ENCODE results near the gene DDX31. TPM values are rescaled to one million over a fixed set of nuclear protein-coding genes. Genes with fewer than 3 reads are reported as not detected.

The DDX31 gene
- total RNA-seq, 1 experiment from 2014 or later: 28.4 TPM

DNA sequence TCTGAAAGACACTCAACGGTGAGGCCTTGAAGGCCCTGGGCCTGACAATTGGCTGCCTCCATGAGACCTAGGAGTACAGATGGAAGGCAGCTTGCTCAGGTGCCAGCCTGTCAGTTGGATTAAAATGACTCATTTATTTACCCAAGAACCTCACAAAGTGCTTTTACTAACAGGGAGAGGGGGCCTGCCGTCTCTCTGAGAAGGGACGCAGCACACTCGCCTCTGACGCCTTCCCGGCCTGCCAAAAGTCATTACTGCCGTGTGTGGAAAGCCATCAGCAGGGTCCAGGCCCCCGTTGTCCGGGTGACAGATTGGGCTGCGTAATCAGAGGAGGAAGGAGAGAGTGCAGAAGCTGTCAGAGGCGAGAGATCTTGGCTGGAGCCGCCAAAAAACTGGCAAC, 32.4 kb downstream of the DDX31 start:
- Histone ChIP-seq H3K79me1 (ENCODE audit: insufficient read depth, low read depth, low read length, poor library complexity, severe bottlenecking) (no peaks in the 10 kb centered on the region), H3K18ac (ENCODE audit: insufficient read length, low read depth, low read length) (no peak overlapping the region), H4K20me1 (ENCODE audit: control insufficient read depth, insufficient read depth, insufficient read length) (no peaks in the 10 kb centered on the region), H3K9ac (ENCODE audit: extremely low read depth, insufficient read length, low read length) (no peak overlapping the region), H2BK20ac (ENCODE audit: low read depth, low read length, poor library complexity, severe bottlenecking) (no peak overlapping the region), H4K8ac (replicated peaks; ENCODE audit: insufficient read length, low read depth, low read length) (no peak overlapping the region), H3K9me3 (ENCODE audit: control insufficient read depth, low read depth, low read length) (no peaks in the 10 kb centered on the region), H2BK120ac (ENCODE audit: low read depth, low read length, poor library complexity, severe bottlenecking) (no peak overlapping the region), H3K23ac (ENCODE audit: insufficient read length, low read depth, low read length) (no peak overlapping the region), H3K27me3 (ENCODE audit: insufficient read depth, low read length) (no peaks in the 10 kb centered on the region), H3K79me2 (ENCODE audit: insufficient read depth, low read length) (peaks cover 2% of the 10 kb centered on the region; the same call in 1 of the 2 replicates), H3K4me2 (ENCODE audit: insufficient read depth, insufficient read length, low read length) (no peak overlapping the region), H2BK15ac (ENCODE audit: low read depth, low read length) (no peak overlapping the region), H2AK5ac (ENCODE audit: insufficient read length, low read length) (no peak overlapping the region), H3K4ac (ENCODE audit: low read depth, low read length) (no peak overlapping the region), H3K56ac (ENCODE audit: insufficient read length, low read depth, low read length) (no peak overlapping the region), H3T11ph (ENCODE audit: low read length) (no peak overlapping the region), H4K91ac (ENCODE audit: insufficient read length, low read depth, low read length) (no peak overlapping the region), H3K23me2 (ENCODE audit: insufficient read length, low read depth, low read length, poor library complexity, severe bottlenecking) (no peaks in the 10 kb centered on the region), H2BK5ac (ENCODE audit: insufficient read length, low read length) (no peak overlapping the region), H3K14ac (ENCODE audit: insufficient read depth, low read length) (no peak overlapping the region), H2AFZ (ENCODE audit: low read length) (no peak overlapping the region), H4K5ac (ENCODE audit: insufficient read length, low read depth, low read length) (no peak overlapping the region), H3K27ac (ENCODE audit: insufficient read length, low read depth, low read length) (no peak overlapping the region), H3K4me1 (ENCODE audit: insufficient read depth, low read length) (no peaks in the 10 kb centered on the region), H2BK12ac (ENCODE audit: insufficient read length, low read depth, low read length) (no peak overlapping the region)
- Mint-ChIP-seq H3K27ac (peak overlapping the region in 1 of 3 experiments; percentile 12; a peak in 2 of 7 replicates), H3K4me1 (no peaks in the 10 kb centered on the region), H3K27me3 (ENCODE audit: low read depth) (no peaks in the 10 kb centered on the region), H3K9me3 (no peaks in the 10 kb centered on the region), H3K4me3 (no peak overlapping the region), H3K36me3 (ENCODE audit: insufficient read depth in 1 of 3, low read depth in 3 of 3) (peaks cover 9 to 44% (median 11%) of the 10 kb centered on the region in 3 experiments; a peak in 6 of 7 replicates)
- DNase-seq: no peak
- no CpG with 5 or more reads among the region's 12 CpGs for WGBS (ENCODE audit: extremely low coverage, insufficient read length, low lambda C conversion rate)
- TF ChIP-seq, protein P1, sequence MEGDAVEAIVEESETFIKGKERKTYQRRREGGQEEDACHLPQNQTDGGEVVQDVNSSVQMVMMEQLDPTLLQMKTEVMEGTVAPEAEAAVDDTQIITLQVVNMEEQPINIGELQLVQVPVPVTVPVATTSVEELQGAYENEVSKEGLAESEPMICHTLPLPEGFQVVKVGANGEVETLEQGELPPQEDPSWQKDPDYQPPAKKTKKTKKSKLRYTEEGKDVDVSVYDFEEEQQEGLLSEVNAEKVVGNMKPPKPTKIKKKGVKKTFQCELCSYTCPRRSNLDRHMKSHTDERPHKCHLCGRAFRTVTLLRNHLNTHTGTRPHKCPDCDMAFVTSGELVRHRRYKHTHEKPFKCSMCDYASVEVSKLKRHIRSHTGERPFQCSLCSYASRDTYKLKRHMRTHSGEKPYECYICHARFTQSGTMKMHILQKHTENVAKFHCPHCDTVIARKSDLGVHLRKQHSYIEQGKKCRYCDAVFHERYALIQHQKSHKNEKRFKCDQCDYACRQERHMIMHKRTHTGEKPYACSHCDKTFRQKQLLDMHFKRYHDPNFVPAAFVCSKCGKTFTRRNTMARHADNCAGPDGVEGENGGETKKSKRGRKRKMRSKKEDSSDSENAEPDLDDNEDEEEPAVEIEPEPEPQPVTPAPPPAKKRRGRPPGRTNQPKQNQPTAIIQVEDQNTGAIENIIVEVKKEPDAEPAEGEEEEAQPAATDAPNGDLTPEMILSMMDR (conservative IDR thresholded peaks at IDR 0.05): no peak
